Measurements from ENCODE around the gene PTCRA.

GRCh38 chr6:42915732-42916131 lies at the start of gene PTCRA:
- TF ChIP-seq POLR2A (IDR thresholded peaks at IDR 0.05; ENCODE audit: extremely low read depth, insufficient read length): no peak
- TF ChIP-seq CTCF (IDR thresholded peaks at IDR 0.05; ENCODE audit: low read depth, low read length): no peak
- no peak for TF ChIP-seq MAX (IDR thresholded peaks at IDR 0.05; ENCODE audit: low read depth, low read length)
